Measurements from ENCODE around the gene OR56B4. TPM values are rescaled to one million over a fixed set of nuclear protein-coding genes. Genes with fewer than 3 reads are reported as not detected.

The OR56B4 gene
- total RNA-seq, 3 donors from 2014 or later (not counting 1 experiment from before 2014, with no cell fraction given), result not detected

DNA sequence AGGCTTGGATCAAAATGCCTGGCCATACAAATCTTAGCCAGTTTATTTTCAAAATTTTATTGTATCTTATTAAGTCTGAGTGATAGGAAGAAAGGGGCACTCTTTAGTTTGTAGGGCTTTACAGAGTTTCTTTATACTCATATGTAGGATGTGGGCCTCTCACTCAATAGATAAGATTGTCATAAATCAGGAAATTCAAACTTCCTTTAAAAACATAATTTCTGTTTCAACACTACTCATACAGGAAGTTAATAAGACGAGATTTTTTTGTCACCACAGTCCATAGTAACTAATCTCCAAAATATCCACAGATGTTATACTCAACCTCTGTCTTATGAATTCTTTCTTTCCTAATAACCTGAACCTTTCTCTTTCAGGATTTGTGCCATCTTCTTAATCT lies 13.3 kb upstream of the OR56B4 start:
- Histone ChIP-seq H3K4me1 (ENCODE audit: control insufficient read depth, insufficient read depth, low read length) (no peaks in the 10 kb centered on the region), H3K27me3 (ENCODE audit: control insufficient read depth, insufficient read depth, low read length) (peaks cover 2% of the 10 kb centered on the region), H3K9me3 (ENCODE audit: control insufficient read depth, insufficient read depth, low read length) (no peaks in the 10 kb centered on the region), H3K27ac (ENCODE audit: low read length) (no peak overlapping the region), H3K4me3 (ENCODE audit: low read length) (no peak overlapping the region), H3K36me3 (ENCODE audit: control insufficient read depth, insufficient read depth, low read length) (no peaks in the 10 kb centered on the region)
- ATAC-seq (no peak), DNase-seq (no peak)
- H3K9me3 Mint-ChIP-seq, result no peaks in the 10 kb centered on the region
- TF ChIP-seq, protein P1, sequence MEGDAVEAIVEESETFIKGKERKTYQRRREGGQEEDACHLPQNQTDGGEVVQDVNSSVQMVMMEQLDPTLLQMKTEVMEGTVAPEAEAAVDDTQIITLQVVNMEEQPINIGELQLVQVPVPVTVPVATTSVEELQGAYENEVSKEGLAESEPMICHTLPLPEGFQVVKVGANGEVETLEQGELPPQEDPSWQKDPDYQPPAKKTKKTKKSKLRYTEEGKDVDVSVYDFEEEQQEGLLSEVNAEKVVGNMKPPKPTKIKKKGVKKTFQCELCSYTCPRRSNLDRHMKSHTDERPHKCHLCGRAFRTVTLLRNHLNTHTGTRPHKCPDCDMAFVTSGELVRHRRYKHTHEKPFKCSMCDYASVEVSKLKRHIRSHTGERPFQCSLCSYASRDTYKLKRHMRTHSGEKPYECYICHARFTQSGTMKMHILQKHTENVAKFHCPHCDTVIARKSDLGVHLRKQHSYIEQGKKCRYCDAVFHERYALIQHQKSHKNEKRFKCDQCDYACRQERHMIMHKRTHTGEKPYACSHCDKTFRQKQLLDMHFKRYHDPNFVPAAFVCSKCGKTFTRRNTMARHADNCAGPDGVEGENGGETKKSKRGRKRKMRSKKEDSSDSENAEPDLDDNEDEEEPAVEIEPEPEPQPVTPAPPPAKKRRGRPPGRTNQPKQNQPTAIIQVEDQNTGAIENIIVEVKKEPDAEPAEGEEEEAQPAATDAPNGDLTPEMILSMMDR (IDR thresholded peaks at IDR 0.05), result no peak
- H3K4me1 Mint-ChIP-seq, result peaks cover 0 to 5% of the 10 kb centered on the region in 2 donors
- H3K27ac Mint-ChIP-seq, result no peak overlapping the region
- WGBS (ENCODE audit: insufficient coverage), result 27% methylated on average over 1 of the region's 1 CpG
- H3K36me3 Mint-ChIP-seq, result no peaks in the 10 kb centered on the region
- H3K27me3 Mint-ChIP-seq (ENCODE audit: low read depth in 2 of 2), result peaks cover 29 to 60% of the 10 kb centered on the region in 2 donors
- no peak overlapping the region for H3K4me3 Mint-ChIP-seq
- intact Hi-C loops (cut with micrococcal nuclease), result no loop called here

- no peak overlapping the region for H3K27ac Mint-ChIP-seq
- no peaks in the 10 kb centered on the region for H3K4me1 ChIP-seq (ENCODE audit: control insufficient read depth, insufficient read depth, low read length)
Observed at GRCh38 chr11:6095798-6096197, 11.7 kb upstream of the OR56B4 start.

GRCh38 chr11:6096417-6096816 lies 11.1 kb upstream of the OR56B4 start:
- TF ChIP-seq, protein P1 (IDR thresholded peaks at IDR 0.05), result no peak
- DNase-seq (no peak), ATAC-seq (no peak)
- intact Hi-C loops (cut with micrococcal nuclease), result no loop called here
- no peak overlapping the region for H3K27ac Mint-ChIP-seq
- no peaks in the 10 kb centered on the region for H3K9me3 Mint-ChIP-seq
- Histone ChIP-seq H3K4me3 (ENCODE audit: low read length) (no peak overlapping the region), H3K9me3 (ENCODE audit: control insufficient read depth, insufficient read depth, low read length) (no peaks in the 10 kb centered on the region), H3K36me3 (ENCODE audit: control insufficient read depth, insufficient read depth, low read length) (no peaks in the 10 kb centered on the region), H3K27me3 (ENCODE audit: control insufficient read depth, insufficient read depth, low read length) (peaks cover 2% of the 10 kb centered on the region), H3K4me1 (ENCODE audit: control insufficient read depth, insufficient read depth, low read length) (no peaks in the 10 kb centered on the region), H3K27ac (ENCODE audit: low read length) (no peak overlapping the region)
- WGBS (ENCODE audit: insufficient coverage), result 61% methylated on average over 2 of the region's 2 CpGs
- H3K36me3 Mint-ChIP-seq, result no peaks in the 10 kb centered on the region
- peaks cover 20 to 63% of the 10 kb centered on the region in 2 donors for H3K27me3 Mint-ChIP-seq (ENCODE audit: low read depth in 2 of 2)
- no peak overlapping the region for H3K4me3 Mint-ChIP-seq
- H3K4me1 Mint-ChIP-seq, result peaks cover 0 to 14% of the 10 kb centered on the region in 2 donors

More at GRCh38 chr11:6095798-6096197, 11.7 kb upstream of the OR56B4 start:
- Histone ChIP-seq H3K36me3 (ENCODE audit: control insufficient read depth, insufficient read depth, low read length) (no peaks in the 10 kb centered on the region), H3K27ac (ENCODE audit: low read length) (no peak overlapping the region), H3K9me3 (ENCODE audit: control insufficient read depth, insufficient read depth, low read length) (no peaks in the 10 kb centered on the region), H3K27me3 (ENCODE audit: control insufficient read depth, insufficient read depth, low read length) (peaks cover 2% of the 10 kb centered on the region), H3K4me3 (ENCODE audit: low read length) (no peak overlapping the region)
- TF ChIP-seq, protein P1 (IDR thresholded peaks at IDR 0.05), result no peak
- Mint-ChIP-seq H3K4me1 (peaks cover 0 to 14% of the 10 kb centered on the region in 2 donors), H3K36me3 (no peaks in the 10 kb centered on the region), H3K4me3 (no peak overlapping the region), H3K27me3 (ENCODE audit: low read depth in 2 of 2) (peaks cover 25 to 66% of the 10 kb centered on the region in 2 donors), H3K9me3 (no peaks in the 10 kb centered on the region)
- DNase-seq (no peak), ATAC-seq (no peak)
- intact Hi-C loops (cut with micrococcal nuclease), result no loop called here
- 62% methylated on average over 2 of the region's 2 CpGs for WGBS (ENCODE audit: insufficient coverage)

DNA sequence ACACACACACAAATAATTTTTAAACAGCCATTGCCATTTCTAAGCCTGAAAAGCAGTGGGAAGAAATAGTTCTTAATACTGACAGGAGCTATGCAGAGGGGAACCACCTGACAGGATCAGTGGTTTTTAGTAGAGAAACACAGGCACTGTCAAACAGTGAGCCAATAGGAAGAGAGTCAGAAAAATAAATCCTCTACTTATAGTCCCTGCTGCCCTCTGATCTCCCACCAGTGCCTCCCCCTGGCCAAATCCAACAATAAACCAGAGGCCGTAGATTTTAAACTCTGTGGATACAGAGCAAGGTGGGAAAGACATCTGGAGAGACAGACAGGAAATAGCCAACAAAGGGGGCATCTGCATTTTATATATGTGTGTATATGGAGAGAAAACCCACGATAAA lies 7.9 kb upstream of the OR56B4 start:
- Mint-ChIP-seq H3K9me3 (no peaks in the 10 kb centered on the region), H3K4me1 (peaks cover 0 to 9% of the 10 kb centered on the region in 2 donors), H3K27me3 (ENCODE audit: low read depth in 2 of 2) (peaks cover 16 to 36% of the 10 kb centered on the region in 2 donors), H3K4me3 (no peak overlapping the region), H3K27ac (no peak overlapping the region), H3K36me3 (no peaks in the 10 kb centered on the region)
- TF ChIP-seq, protein P1 (IDR thresholded peaks at IDR 0.05), result no peak
- 23% methylated on average over 2 of the region's 2 CpGs for WGBS (ENCODE audit: insufficient coverage)
- Histone ChIP-seq H3K27ac (ENCODE audit: low read length) (no peak overlapping the region), H3K36me3 (ENCODE audit: control insufficient read depth, insufficient read depth, low read length) (no peaks in the 10 kb centered on the region), H3K9me3 (ENCODE audit: control insufficient read depth, insufficient read depth, low read length) (no peaks in the 10 kb centered on the region), H3K4me3 (ENCODE audit: low read length) (no peak overlapping the region), H3K4me1 (ENCODE audit: control insufficient read depth, insufficient read depth, low read length) (no peaks in the 10 kb centered on the region), H3K27me3 (ENCODE audit: control insufficient read depth, insufficient read depth, low read length) (peaks cover 2% of the 10 kb centered on the region)
- DNase-seq (no peak), ATAC-seq (no peak)
- intact Hi-C loops (cut with micrococcal nuclease), result no loop called here
